RCC 7860 (cell line): Measurements from ENCODE around the gene PFKP.

Source experiments
- DNase-seq: peaks from one replicate; pipeline ENCODE4 v3.0.0-alpha.2; 2015; ENCODE audit warnings: low spot score
- FAIRE-seq: peaks from 2 replicates; lab custom pipeline; 2012; peaks lifted over from hg19 to GRCh38; lab: Jason Lieb, UNC

PFKP gene

GRCh38 chr10:3110782-3111620 lies 43.7 kb downstream of the PFKP start:
- DNase-seq (no peak), FAIRE-seq (no peak)

- FAIRE-seq (no peak), DNase-seq (no peak)
Observed at GRCh38 chr10:3111621-3112163, 44.3 kb downstream of the PFKP start.

DNA sequence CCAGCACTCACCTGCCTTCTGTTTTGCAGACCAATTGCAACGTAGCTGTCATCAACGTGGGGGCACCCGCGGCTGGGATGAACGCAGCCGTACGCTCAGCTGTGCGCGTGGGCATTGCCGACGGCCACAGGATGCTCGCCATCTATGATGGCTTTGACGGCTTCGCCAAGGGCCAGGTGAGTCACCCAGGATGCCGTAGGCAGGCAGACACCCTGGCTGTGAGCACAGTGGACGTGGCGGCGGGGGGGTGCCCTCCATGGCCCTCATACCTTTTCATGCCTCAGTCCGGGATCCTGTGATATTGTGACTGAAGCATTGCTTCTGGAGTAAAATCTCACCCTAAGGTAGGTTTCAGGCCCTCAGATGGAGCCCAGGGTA lies 46.0 kb downstream of the PFKP start:
- no peak for FAIRE-seq
- DNase-seq, result no peak

- no peak for FAIRE-seq
- DNase-seq, result no peak
Observed at GRCh38 chr10:3115685-3116084, 48.3 kb downstream of the PFKP start.

- FAIRE-seq (no peak), DNase-seq (no peak)
Observed at GRCh38 chr10:3116508-3117100, 49.3 kb downstream of the PFKP start.

DNA sequence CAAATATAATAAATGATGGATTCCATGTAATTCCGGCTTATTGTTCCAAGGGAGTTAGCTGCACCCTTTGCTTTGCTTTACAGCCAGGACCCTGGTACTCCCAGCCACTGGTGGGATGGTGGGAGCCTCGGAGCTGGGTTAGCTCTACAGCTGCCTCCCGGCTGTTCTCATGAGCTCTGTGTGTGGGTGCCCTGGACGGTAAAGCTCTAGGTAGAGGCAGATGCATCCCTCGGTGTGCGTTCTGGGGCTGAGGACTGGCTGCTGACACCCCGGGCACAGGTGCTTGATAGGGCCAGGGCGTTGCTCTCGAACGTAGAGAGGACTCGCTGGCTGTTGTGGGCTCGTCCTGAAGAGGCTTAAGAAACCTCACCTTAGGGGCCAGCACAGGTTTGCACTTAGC lies 50.1 kb downstream of the PFKP start:
- no peak for FAIRE-seq
- no peak for DNase-seq

GRCh38 chr10:3118641-3119091 lies 51.3 kb downstream of the PFKP start:
- FAIRE-seq (no peak), DNase-seq (no peak)

DNA sequence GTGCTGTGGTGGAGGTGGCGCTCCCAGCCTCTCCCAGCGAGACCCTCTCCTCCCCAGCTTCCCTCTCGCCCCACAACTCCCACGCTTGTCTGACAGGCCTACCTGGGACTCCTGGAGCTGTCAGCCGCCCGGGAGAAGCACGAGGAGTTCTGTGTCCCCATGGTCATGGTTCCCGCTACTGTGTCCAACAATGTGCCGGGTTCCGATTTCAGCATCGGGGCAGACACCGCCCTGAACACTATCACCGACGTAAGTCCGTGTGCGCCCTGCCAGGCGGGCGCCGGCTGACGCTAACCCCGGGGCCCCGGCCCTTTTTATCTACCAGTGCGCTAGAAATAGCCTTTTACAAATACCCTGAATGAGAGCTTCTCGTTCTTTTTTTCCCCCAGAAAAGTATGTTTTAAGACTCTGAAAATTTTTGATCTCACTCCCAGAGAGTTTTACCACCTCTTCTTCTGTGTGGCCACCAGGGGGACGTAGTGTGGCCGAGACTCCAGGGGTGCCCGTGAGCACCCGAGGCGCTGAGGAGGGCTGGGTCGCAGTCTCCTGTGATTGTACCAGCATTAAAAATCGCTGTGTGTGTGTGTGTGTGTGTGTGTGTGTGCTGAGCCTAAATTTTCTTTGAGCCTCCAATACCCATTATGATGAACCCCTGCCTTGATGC lies 52.6 kb downstream of the PFKP start:
- FAIRE-seq (no peak), DNase-seq (no peak)

- DNase-seq (no peak), FAIRE-seq (no peak)
Observed at GRCh38 chr10:3122034-3122433, 54.7 kb downstream of the PFKP start.

DNA sequence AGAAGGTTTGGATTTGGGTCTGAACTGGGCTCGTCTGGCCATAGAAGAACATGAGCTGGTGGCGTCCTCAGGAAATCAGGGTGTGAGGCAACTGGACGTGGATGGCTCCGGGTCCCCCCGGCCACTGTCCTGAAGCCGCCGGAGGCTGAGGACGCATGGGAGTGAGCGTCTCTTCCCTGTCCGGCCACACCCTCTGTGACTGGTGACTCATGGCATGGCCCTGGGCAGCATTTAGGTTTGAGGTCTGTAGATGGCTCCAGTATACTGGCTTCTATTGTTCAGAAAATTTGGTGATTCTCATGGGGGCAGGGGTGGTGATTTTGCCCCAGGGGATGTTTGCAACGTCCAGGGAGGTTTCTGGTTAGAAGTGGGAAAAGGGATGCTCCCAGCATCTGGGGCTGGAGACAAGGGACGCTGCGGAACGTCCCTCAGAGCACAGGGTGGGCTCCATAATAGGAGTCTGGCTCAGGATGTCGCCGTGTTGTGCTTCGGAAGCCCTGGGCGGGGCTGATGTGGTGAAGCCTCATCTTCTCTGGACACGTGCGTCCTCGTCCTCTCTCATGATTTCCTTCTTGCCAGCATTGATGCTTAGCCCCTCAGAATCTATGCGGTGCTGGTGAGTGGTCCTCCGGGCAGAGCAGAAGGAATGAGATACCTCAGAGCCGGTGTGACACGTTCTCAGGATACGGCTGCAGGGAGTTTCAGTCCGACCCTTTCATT lies 55.3 kb downstream of the PFKP start:
- no peak for FAIRE-seq
- DNase-seq, result no peak

DNA sequence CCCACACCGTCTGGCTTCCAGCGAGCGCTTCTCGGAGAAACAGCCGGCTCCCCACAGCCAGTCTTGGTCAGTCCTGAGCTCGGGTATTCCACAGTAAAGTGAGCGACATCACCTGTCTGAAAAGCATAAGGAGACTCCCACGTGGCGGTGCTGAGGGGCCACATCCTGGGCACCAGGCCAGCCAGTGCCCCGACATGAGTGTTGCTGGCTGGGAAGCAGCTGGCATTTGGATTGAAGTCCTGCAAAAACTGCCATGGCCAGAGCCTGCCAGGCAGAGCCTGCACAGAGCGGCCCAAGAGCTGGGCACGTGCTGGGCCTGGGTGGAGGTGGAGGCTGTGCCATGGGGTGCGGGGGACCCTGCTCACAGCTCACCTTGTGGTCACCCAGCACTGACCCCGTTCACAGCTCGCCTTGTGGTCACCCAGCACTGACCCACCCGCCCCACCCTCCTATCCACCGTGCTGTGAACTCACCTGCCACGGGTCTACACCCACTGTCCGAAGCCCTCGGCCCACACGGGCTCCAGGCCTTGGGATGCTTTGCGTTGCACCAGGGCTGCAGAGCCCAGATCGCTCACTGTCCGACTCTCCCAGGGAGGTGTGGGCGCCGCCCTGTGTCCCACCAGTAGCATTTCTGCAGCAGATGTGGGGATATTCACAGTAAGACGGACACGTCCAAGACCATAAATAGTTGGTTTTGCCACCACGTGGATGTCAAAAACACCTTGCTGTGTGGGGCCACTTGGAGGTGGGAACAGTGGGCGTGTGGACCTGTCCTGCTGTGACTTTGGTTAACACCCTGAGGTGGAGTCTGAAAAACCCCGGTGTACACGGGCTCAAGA lies 56.4 kb downstream of the PFKP start:
- DNase-seq (no peak), FAIRE-seq (no peak)

DNA sequence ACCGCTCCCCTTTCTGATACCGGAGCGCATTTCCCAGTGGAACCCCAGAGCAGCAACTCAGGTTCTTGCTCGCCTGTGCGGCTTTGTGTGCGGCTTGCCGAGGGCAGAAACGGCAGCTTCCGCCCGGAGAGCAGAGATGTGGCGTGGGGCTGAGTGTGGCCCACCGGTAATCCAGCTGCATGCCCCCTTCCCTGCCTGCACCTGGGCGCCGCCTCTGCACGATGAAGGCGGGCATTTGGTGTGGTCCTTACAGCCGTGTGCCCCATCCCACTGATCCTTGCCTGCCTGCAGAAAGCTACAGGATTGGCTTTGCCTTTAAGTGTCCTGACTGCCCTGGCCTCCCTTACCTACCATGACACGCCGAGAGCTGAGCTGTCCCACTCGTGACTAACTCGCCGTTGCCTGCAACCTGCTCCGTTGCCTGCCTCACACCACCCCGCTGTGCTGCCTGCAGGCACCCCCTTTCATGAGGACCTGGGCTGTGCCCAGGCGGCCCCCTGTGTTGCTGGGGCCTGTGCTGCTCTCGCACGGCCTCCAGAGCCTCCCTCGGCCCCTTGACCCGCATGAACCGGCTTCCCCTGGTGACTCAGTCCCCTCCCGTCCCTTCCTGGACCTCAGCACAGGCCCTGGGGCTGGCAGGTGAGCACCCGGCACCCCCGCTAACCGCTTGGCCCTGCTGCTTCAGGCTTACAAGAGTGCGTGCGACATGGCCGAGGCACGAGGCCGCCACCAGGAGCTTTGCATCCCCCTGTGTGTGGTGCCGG lies 57.2 kb downstream of the PFKP start:
- FAIRE-seq (no peak), DNase-seq (no peak)

- DNase-seq, result no peak
- FAIRE-seq, result no peak
Observed at GRCh38 chr10:3125527-3126170, 58.3 kb downstream of the PFKP start.

- DNase-seq (no peak), FAIRE-seq (no peak)
Observed at GRCh38 chr10:3126249-3126648, 58.9 kb downstream of the PFKP start.

- no peak for DNase-seq
- no peak for FAIRE-seq
Observed at GRCh38 chr10:3126741-3127346, 59.5 kb downstream of the PFKP start.

GRCh38 chr10:3127921-3128320 lies 60.6 kb downstream of the PFKP start:
- DNase-seq (no peak), FAIRE-seq (no peak)

DNA sequence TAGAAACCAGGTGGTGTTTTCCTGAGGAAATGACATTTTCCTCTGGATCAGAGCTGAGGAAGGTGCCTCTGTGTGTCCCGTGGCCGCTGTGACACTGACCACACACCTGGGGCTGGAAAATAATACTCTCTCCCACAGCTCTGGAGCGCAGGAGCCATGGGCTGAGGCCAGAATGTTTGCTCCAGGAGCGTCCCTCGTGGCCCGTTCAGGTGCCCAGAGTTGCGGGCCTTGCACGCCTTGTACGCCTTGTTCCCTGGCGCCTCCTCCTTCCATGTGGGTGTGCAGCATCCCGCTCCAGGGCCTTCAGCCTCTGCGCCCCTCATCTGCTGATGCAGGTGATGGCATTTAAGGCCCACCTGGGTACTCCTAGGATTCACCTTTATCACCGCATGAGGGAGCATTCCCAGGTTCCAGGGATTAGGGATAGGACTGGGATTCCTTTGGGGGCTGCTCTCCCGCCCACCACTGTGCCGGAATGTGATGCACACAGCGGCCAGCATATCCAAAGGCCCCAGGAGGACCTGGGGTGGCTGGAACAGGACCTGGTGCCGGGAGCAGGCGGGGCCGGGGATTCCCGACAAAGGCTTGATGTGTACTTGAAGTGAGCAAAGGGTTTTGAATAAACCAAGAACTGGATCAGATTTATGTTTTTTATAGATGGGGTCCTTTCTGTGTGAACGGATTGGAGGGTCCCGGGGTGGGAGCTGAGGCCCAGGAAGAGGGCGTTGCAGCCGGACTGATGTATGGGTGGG lies 61.2 kb downstream of the PFKP start:
- DNase-seq (no peak), FAIRE-seq (no peak)
